ENCODE measurements around the gene PDLIM1.
A peak's percentile ranks its signal among the peaks of the same experiment; 100 is the strongest.

PDLIM1 gene

GRCh38 chr10:95304976-95305375 lies 14.2 kb upstream of the PDLIM1 start:
- H3K27ac Mint-ChIP-seq = no peak overlapping the region
- H3K36me3 Mint-ChIP-seq (ENCODE audit: low read depth) = no peaks in the 10 kb centered on the region
- H3K4me3 Mint-ChIP-seq = no peak overlapping the region
- no peaks in the 10 kb centered on the region for H3K9me3 Mint-ChIP-seq
- peaks cover 8% of the 10 kb centered on the region for H3K27me3 Mint-ChIP-seq
- peaks cover 15% of the 10 kb centered on the region for H3K4me1 Mint-ChIP-seq (ENCODE audit: low read depth)

DNA sequence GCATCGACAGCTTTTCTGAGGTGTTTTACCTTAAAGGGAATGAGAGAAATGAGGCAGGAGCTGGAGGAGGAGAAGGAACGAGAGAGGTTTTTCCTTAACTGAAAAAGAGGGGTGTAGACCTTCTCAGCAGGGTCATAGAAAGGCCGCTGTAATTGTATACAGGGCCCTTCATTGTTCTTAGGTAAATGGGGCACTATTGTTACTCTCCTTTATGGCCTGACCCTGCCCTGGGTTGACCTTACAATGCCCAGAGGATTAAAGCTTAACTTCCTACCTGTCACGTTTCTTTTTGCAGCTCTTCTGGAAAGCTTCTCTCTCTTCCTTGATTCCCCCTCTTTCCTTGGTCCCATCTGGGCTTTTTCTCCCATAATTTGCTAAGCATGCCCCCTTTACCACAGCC lies 13.7 kb upstream of the PDLIM1 start:
- peaks cover 10% of the 10 kb centered on the region for H3K4me1 Mint-ChIP-seq (ENCODE audit: low read depth)
- peaks cover 8% of the 10 kb centered on the region for H3K27me3 Mint-ChIP-seq
- no peaks in the 10 kb centered on the region for H3K36me3 Mint-ChIP-seq (ENCODE audit: low read depth)
- H3K9me3 Mint-ChIP-seq = no peaks in the 10 kb centered on the region
- no peak overlapping the region for H3K4me3 Mint-ChIP-seq
- no peak overlapping the region for H3K27ac Mint-ChIP-seq

GRCh38 chr10:95303950-95304349 lies 13.1 kb upstream of the PDLIM1 start:
- Mint-ChIP-seq H3K4me1 (ENCODE audit: low read depth) (peaks cover 8% of the 10 kb centered on the region), H3K36me3 (ENCODE audit: low read depth) (no peaks in the 10 kb centered on the region), H3K27me3 (peaks cover 8% of the 10 kb centered on the region), H3K4me3 (no peak overlapping the region), H3K9me3 (no peaks in the 10 kb centered on the region), H3K27ac (no peak overlapping the region)

- Mint-ChIP-seq H3K27ac (no peak overlapping the region), H3K4me1 (ENCODE audit: low read depth) (peaks cover 4% of the 10 kb centered on the region), H3K9me3 (no peaks in the 10 kb centered on the region), H3K36me3 (ENCODE audit: low read depth) (no peaks in the 10 kb centered on the region), H3K27me3 (peaks cover 8% of the 10 kb centered on the region), H3K4me3 (no peak overlapping the region)
Measured at GRCh38 chr10:95303535-95303934, 12.7 kb upstream of the PDLIM1 start.

DNA sequence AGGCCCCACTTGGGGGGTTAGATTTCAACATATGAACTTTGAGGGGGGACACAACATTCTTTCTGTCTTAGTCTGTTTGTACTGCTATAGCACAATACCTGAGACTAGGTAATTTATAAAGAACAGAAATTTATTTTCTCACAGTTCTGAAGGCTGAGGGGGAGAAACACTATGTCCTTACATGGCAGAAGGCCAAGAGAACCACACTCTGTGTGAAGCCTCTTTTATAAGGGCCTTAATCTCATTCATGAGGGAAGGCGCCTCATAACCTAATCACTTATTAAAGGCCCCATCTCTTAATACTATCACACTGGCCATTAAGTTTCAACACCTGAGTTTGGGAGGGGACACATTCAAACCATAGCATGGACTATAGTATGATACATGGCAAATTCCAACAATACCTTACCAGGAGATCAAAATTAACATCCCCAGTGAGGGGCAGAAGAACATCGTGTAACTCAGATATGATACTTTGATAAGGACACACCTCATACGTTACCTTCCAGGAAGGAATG lies 9.3 kb upstream of the PDLIM1 start:
- Mint-ChIP-seq H3K27me3 (peaks cover 3% of the 10 kb centered on the region), H3K4me3 (no peak overlapping the region), H3K36me3 (ENCODE audit: low read depth) (no peaks in the 10 kb centered on the region), H3K27ac (no peak overlapping the region), H3K9me3 (no peaks in the 10 kb centered on the region), H3K4me1 (ENCODE audit: low read depth) (peaks cover 10% of the 10 kb centered on the region)

DNA sequence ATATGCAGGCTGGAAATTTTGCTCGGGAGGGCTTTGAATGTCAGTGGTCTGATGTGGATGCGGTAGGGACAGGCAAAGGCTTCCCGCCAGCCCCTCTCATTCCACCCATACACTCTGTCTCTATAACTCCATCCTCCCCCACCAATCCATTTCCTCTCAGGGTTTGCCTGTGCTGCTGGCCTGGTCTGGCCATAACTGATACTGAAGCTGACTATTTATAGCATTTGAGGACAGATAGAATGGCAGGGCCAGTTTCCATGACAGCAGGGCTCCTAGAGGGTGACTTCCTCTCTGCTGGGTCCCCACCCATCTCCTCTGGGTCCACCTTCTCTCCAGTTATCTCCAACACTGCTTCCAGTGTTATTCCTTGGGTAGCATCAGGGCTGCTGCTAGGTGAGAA lies 6.6 kb upstream of the PDLIM1 start:
- H3K4me3 Mint-ChIP-seq = no peak overlapping the region
- H3K27me3 Mint-ChIP-seq = peaks cover 12% of the 10 kb centered on the region
- H3K36me3 Mint-ChIP-seq (ENCODE audit: low read depth) = no peaks in the 10 kb centered on the region
- peak overlapping the region; percentile 51 for H3K27ac Mint-ChIP-seq
- no peaks in the 10 kb centered on the region for H3K9me3 Mint-ChIP-seq
- H3K4me1 Mint-ChIP-seq (ENCODE audit: low read depth) = peaks cover 22% of the 10 kb centered on the region

- Mint-ChIP-seq H3K4me3 (no peak overlapping the region), H3K9me3 (no peaks in the 10 kb centered on the region), H3K27ac (no peak overlapping the region), H3K27me3 (peaks cover 15% of the 10 kb centered on the region), H3K4me1 (ENCODE audit: low read depth) (peaks cover 25% of the 10 kb centered on the region), H3K36me3 (ENCODE audit: low read depth) (no peaks in the 10 kb centered on the region)
Measured at GRCh38 chr10:95296764-95297163, 6.0 kb upstream of the PDLIM1 start.

- Mint-ChIP-seq H3K4me3 (peak overlapping the region; percentile 64), H3K27me3 (peaks cover 20% of the 10 kb centered on the region), H3K4me1 (ENCODE audit: low read depth) (peaks cover 32% of the 10 kb centered on the region), H3K9me3 (no peaks in the 10 kb centered on the region), H3K36me3 (ENCODE audit: low read depth) (no peaks in the 10 kb centered on the region), H3K27ac (no peak overlapping the region)
Measured at GRCh38 chr10:95295031-95295755, 4.4 kb upstream of the PDLIM1 start.

GRCh38 chr10:95293631-95294030 lies 2.8 kb upstream of the PDLIM1 start:
- H3K4me1 Mint-ChIP-seq (ENCODE audit: low read depth) = peaks cover 39% of the 10 kb centered on the region
- no peaks in the 10 kb centered on the region for H3K36me3 Mint-ChIP-seq (ENCODE audit: low read depth)
- H3K4me3 Mint-ChIP-seq = peak overlapping the region; percentile 0
- no peaks in the 10 kb centered on the region for H3K9me3 Mint-ChIP-seq
- no peak overlapping the region for H3K27ac Mint-ChIP-seq
- peaks cover 32% of the 10 kb centered on the region for H3K27me3 Mint-ChIP-seq

- Mint-ChIP-seq H3K4me1 (ENCODE audit: low read depth) (peaks cover 36% of the 10 kb centered on the region), H3K36me3 (ENCODE audit: low read depth) (no peaks in the 10 kb centered on the region), H3K27me3 (peaks cover 44% of the 10 kb centered on the region), H3K4me3 (peak overlapping the region; percentile 73), H3K27ac (no peak overlapping the region), H3K9me3 (no peaks in the 10 kb centered on the region)
Measured at GRCh38 chr10:95291365-95292039, 699 bp upstream of the PDLIM1 start.

DNA sequence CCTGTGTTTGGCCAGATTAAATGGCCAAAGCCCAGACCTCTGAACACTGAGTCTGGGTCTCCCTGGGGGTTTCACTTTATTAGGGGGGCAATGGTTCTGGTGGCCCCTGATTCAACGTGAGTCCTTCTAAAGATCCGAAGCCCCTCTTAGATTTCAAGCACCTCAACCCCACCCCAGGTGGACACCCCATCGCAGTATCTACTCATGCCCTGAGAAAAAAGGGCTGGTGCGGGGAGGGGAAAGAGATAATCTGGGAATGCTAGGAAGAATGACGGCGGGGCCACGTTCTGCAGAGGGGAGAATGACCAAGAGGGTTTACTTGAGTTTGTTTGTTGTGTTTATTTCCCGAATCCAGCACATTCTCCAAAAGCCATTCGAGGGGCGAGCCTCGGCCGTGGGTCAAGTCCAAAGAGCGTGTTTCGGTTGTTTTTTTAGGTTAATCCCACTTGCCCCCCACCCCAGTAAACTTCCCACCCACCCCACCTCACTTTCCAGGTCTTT lies 832 bp downstream of the PDLIM1 start:
- peaks cover 28% of the 10 kb centered on the region for H3K4me1 Mint-ChIP-seq (ENCODE audit: low read depth)
- peaks cover 44% of the 10 kb centered on the region for H3K27me3 Mint-ChIP-seq
- no peaks in the 10 kb centered on the region for H3K9me3 Mint-ChIP-seq
- H3K27ac Mint-ChIP-seq = peak overlapping the region; percentile 68
- no peaks in the 10 kb centered on the region for H3K36me3 Mint-ChIP-seq (ENCODE audit: low read depth)
- H3K4me3 Mint-ChIP-seq = peak overlapping the region; percentile 71

DNA sequence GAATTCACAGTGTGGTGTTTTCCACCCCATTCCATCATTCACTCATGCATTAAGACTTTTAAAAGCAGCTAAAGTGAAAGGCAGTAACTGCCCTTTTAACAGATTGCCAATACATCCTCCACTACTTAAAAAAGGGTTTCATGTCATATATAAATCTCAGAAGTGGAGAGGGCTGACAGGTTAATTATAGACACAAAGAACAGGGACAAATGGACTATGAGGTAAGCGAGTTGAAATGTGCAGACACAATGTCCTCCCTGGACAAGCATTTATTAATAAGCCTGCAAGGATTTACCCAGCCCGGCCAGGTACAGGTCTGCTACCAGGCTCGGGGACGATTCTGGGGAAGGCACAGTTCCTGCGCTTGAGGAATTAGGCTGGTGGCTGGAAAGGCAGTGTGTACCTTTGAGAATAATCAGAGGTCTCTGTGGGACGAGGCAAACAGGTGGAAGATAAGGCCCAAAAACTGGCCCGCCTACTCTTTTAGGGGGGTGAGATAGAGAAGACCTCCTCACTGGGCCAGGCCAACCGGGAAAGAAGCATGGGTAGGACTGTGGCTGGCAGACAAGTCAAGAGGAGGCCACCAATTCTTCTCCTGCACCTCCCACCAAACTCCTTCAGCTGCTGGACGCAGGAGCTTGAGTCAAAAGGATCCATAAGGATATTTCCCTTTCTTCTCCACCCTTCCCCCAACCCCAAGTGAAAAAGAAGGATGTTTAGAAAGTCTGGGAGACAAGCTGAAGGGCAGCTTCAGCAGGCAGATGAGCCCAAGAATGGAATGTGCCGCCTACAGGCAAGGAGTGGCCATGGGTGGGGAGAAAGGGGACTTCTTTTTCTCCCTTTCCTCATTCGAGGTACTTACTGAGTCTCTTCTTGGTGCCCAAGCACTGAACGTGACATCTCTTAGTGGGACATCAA lies 1.5 kb downstream of the PDLIM1 start:
- no peaks in the 10 kb centered on the region for H3K36me3 Mint-ChIP-seq (ENCODE audit: low read depth)
- peak overlapping the region; percentile 71 for H3K4me3 Mint-ChIP-seq
- H3K27ac Mint-ChIP-seq = no peak overlapping the region
- peaks cover 22% of the 10 kb centered on the region for H3K4me1 Mint-ChIP-seq (ENCODE audit: low read depth)
- H3K9me3 Mint-ChIP-seq = no peaks in the 10 kb centered on the region
- H3K27me3 Mint-ChIP-seq = peaks cover 39% of the 10 kb centered on the region

GRCh38 chr10:95288303-95288702 lies 2.5 kb downstream of the PDLIM1 start:
- H3K4me3 Mint-ChIP-seq = no peak overlapping the region
- peaks cover 22% of the 10 kb centered on the region for H3K4me1 Mint-ChIP-seq (ENCODE audit: low read depth)
- H3K9me3 Mint-ChIP-seq = no peaks in the 10 kb centered on the region
- no peaks in the 10 kb centered on the region for H3K36me3 Mint-ChIP-seq (ENCODE audit: low read depth)
- H3K27me3 Mint-ChIP-seq = peaks cover 36% of the 10 kb centered on the region
- no peak overlapping the region for H3K27ac Mint-ChIP-seq

DNA sequence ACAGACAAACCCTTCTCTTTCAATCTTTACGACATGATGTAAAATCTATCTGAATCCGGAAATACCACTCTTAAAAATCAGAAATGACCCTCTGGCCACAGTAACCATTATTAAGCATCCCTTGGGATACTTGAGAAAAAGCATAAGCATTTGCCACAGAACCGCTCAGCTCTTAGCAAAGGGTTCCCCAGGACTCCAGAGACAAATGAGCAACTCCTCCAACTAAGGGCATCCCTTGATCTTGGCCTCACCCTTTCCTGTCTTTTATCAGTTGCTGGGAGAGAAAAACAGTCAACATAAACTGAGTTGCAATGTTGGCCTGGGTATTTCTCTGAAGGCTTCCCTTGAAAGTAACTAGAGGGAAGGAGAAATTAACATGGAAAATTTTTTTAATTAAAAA lies 3.5 kb downstream of the PDLIM1 start:
- no peak overlapping the region for H3K27ac Mint-ChIP-seq

More for the DNA sequence above, 3.5 kb downstream of the PDLIM1 start:
- H3K27me3 Mint-ChIP-seq = peaks cover 36% of the 10 kb centered on the region
- H3K4me3 Mint-ChIP-seq = no peak overlapping the region
- H3K36me3 Mint-ChIP-seq (ENCODE audit: low read depth) = no peaks in the 10 kb centered on the region
- H3K9me3 Mint-ChIP-seq = no peaks in the 10 kb centered on the region
- H3K4me1 Mint-ChIP-seq (ENCODE audit: low read depth) = peaks cover 16% of the 10 kb centered on the region
